ENCODE data around the gene ZSWIM2.

The ZSWIM2 gene

DNA sequence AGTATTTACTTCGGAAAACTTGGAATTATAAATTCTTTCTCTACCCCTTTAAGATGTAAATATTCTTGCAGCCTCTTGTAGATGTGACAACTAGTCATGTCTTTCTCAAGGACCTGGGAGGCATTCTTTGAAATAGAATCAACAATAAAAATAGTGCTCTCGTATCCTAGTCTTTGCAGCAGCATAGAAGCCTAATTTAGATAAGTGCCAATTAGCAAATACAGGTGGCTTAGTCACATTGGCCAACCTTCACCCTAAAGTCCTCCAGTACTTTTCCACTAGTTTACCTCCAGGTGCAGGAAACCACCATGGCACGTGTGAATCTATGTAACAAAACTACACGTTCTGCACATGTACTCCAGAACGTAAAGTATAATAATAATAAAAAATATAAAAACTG is 3.5 kb upstream of the ZSWIM2 start:
- no peak overlapping the region for H3K27ac ChIP-seq (ENCODE audit: poor library complexity, severe bottlenecking)
- no peaks in the 10 kb centered on the region for H3K27me3 ChIP-seq (ENCODE audit: insufficient read depth, poor library complexity, severe bottlenecking)
- TF ChIP-seq CTCF (IDR thresholded peaks at IDR 0.05; ENCODE audit: poor library complexity, severe bottlenecking), result no peak
- H3K4me1 ChIP-seq (ENCODE audit: insufficient read depth, poor library complexity, severe bottlenecking), result no peaks in the 10 kb centered on the region
- H3K4me3 ChIP-seq (ENCODE audit: severe bottlenecking), result no peak overlapping the region
- no peaks in the 10 kb centered on the region for H3K9me3 ChIP-seq (ENCODE audit: severe bottlenecking)
- H3K36me3 ChIP-seq (ENCODE audit: low read depth), result no peaks in the 10 kb centered on the region
- DNase-seq (ENCODE audit: low spot score), result no peak
- no peak for ATAC-seq (ENCODE audit: low read depth)

GRCh38 chr2:186842373-186842772 is 6.6 kb downstream of the ZSWIM2 start:
- DNase-seq (ENCODE audit: low spot score), result no peak
- no peaks in the 10 kb centered on the region for H3K36me3 ChIP-seq (ENCODE audit: low read depth)
- H3K27ac ChIP-seq (ENCODE audit: poor library complexity, severe bottlenecking), result no peak overlapping the region
- no peak for TF ChIP-seq CTCF (IDR thresholded peaks at IDR 0.05; ENCODE audit: poor library complexity, severe bottlenecking)
- no peak for ATAC-seq (ENCODE audit: low read depth)
- no peaks in the 10 kb centered on the region for H3K27me3 ChIP-seq (ENCODE audit: insufficient read depth, poor library complexity, severe bottlenecking)
- H3K9me3 ChIP-seq (ENCODE audit: severe bottlenecking), result no peaks in the 10 kb centered on the region
- H3K4me1 ChIP-seq (ENCODE audit: insufficient read depth, poor library complexity, severe bottlenecking), result peaks cover 4% of the 10 kb centered on the region
- no peak overlapping the region for H3K4me3 ChIP-seq (ENCODE audit: severe bottlenecking)

DNA sequence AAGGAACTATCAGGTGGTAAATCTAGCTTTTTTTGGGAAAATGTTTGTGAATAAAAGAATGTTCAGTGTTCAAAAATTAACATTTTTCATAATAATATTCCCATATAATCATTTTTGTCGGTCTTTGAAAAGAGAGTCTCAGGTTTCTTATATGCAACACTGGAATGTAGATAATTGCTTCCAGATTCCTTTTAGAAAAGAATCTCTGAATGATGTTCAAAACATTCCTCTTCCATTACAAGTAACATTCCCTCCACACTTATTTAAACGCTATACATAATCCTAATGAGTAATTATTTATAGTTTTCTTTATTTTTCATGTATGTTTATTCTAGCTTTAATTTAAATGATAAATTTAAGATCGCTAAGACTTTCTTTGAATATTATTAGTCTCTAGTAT is 7.0 kb downstream of the ZSWIM2 start:
- H3K4me1 ChIP-seq (ENCODE audit: insufficient read depth, poor library complexity, severe bottlenecking), result peaks cover 4% of the 10 kb centered on the region
- DNase-seq (ENCODE audit: low spot score) (no peak), ATAC-seq (ENCODE audit: low read depth) (peak; percentile 58; the same call in 2 of the 3 replicates)
- H3K4me3 ChIP-seq (ENCODE audit: severe bottlenecking), result no peak overlapping the region
- H3K27ac ChIP-seq (ENCODE audit: poor library complexity, severe bottlenecking), result no peak overlapping the region
- TF ChIP-seq CTCF (IDR thresholded peaks at IDR 0.05; ENCODE audit: poor library complexity, severe bottlenecking), result no peak
- no peaks in the 10 kb centered on the region for H3K36me3 ChIP-seq (ENCODE audit: low read depth)
- H3K27me3 ChIP-seq (ENCODE audit: insufficient read depth, poor library complexity, severe bottlenecking), result no peaks in the 10 kb centered on the region
- no peaks in the 10 kb centered on the region for H3K9me3 ChIP-seq (ENCODE audit: severe bottlenecking)

- no peak for ATAC-seq (ENCODE audit: low read depth)
- Histone ChIP-seq H3K27ac (ENCODE audit: poor library complexity, severe bottlenecking) (no peak overlapping the region), H3K27me3 (ENCODE audit: insufficient read depth, poor library complexity, severe bottlenecking) (no peaks in the 10 kb centered on the region), H3K9me3 (ENCODE audit: severe bottlenecking) (no peaks in the 10 kb centered on the region), H3K36me3 (ENCODE audit: low read depth) (no peaks in the 10 kb centered on the region), H3K4me1 (ENCODE audit: insufficient read depth, poor library complexity, severe bottlenecking) (no peaks in the 10 kb centered on the region), H3K4me3 (ENCODE audit: severe bottlenecking) (no peak overlapping the region)
- no peak for TF ChIP-seq CTCF (IDR thresholded peaks at IDR 0.05; ENCODE audit: poor library complexity, severe bottlenecking)
- no peak for DNase-seq (ENCODE audit: low spot score)
These were observed 13.3 kb downstream of the ZSWIM2 start for GRCh38 chr2:186835628-186836027.

- no peak for DNase-seq (ENCODE audit: low spot score)
- Histone ChIP-seq H3K36me3 (ENCODE audit: low read depth) (no peaks in the 10 kb centered on the region), H3K9me3 (ENCODE audit: severe bottlenecking) (no peaks in the 10 kb centered on the region), H3K4me3 (ENCODE audit: severe bottlenecking) (no peak overlapping the region), H3K4me1 (ENCODE audit: insufficient read depth, poor library complexity, severe bottlenecking) (no peaks in the 10 kb centered on the region), H3K27ac (ENCODE audit: poor library complexity, severe bottlenecking) (no peak overlapping the region), H3K27me3 (ENCODE audit: insufficient read depth, poor library complexity, severe bottlenecking) (no peaks in the 10 kb centered on the region)
- no peak for ATAC-seq (ENCODE audit: low read depth)
- TF ChIP-seq CTCF (IDR thresholded peaks at IDR 0.05; ENCODE audit: poor library complexity, severe bottlenecking), result no peak
These were observed 21.0 kb downstream of the ZSWIM2 start for GRCh38 chr2:186827862-186828492.

All from RWPE2 (cell line).